IPS DF 6.9 (cell line): Measurements from ENCODE around the gene GYS1.
"Not testable (repeated sequence)": the region's sequence is repeated elsewhere in the genome, so short reads cannot be mapped to it uniquely, and the experiment has no call there.

Source experiments
- DNase-seq: peaks from one replicate; pipeline ENCODE4 v3.0.0-alpha.2; 2013; ENCODE audit warnings: low read depth, low spot score
- H3K27ac ChIP-seq: one replicate; pipeline ENCODE4 v1.5.1; 2013; ENCODE audit warnings: low read length, control low read depth
- H3K27me3 ChIP-seq: 2 replicates; pipeline ENCODE4 v1.6.1; 2013; ENCODE audit warnings: mild to moderate bottlenecking, low read length; ENCODE audit not compliant: control insufficient read depth, insufficient read depth
- H3K36me3 ChIP-seq: 2 replicates; pipeline ENCODE4 v1.6.1; 2013; ENCODE audit warnings: low read length; ENCODE audit not compliant: control insufficient read depth, insufficient read depth
- H3K4me1 ChIP-seq: 2 replicates; pipeline ENCODE4 v1.6.1; 2013; ENCODE audit warnings: low read length; ENCODE audit not compliant: control insufficient read depth, insufficient read depth
- H3K4me3 ChIP-seq: 2 replicates; pipeline ENCODE4 v1.5.1; 2013; ENCODE audit warnings: mild to moderate bottlenecking, low read length
- H3K9me3 ChIP-seq: 2 replicates; pipeline ENCODE4 v1.6.1; 2013; ENCODE audit warnings: low read length, inconsistent platforms; ENCODE audit not compliant: control insufficient read depth, insufficient read depth
- WGBS: extraction: QIAGEN DNeasy Blood & Tissue Kit; methylation state at CpG from one replicate; pipeline ENCODE4 v1.1.7; 2013; ENCODE audit warnings: mixed read lengths, missing lambda C conversion rate; ENCODE audit not compliant: insufficient read length, insufficient coverage; 5-methylcytosine and 5-hydroxymethylcytosine counted together

Gene GYS1

DNA sequence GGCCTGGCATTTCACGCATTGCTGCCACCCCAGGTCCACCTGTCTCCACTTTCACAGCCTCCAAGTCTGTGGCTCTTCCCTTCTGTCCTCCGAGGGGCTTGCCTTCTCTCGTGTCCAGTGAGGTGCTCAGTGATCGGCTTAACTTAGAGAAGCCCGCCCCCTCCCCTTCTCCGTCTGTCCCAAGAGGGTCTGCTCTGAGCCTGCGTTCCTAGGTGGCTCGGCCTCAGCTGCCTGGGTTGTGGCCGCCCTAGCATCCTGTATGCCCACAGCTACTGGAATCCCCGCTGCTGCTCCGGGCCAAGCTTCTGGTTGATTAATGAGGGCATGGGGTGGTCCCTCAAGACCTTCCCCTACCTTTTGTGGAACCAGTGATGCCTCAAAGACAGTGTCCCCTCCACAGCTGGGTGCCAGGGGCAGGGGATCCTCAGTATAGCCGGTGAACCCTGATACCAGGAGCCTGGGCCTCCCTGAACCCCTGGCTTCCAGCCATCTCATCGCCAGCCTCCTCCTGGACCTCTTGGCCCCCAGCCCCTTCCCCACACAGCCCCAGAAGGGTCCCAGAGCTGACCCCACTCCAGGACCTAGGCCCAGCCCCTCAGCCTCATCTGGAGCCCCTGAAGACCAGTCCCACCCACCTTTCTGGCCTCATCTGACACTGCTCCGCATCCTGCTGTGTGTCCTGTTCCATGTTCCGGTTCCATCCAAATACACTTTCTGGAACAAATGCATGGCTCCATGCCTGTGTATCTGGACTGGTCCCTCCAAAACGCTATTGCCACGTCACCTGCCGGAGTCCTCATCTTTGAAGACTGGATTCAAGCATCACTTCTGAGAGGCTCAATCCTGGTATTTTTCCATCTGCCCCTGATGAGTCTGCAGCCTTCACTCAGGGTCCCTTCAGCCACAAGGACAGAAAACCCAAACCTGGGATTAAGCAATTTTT, 70.3 kb downstream of the GYS1 start:
- no peak overlapping the region for H3K27ac ChIP-seq
- WGBS, result no CpG with 5 or more reads among the region's 18 CpGs

DNA sequence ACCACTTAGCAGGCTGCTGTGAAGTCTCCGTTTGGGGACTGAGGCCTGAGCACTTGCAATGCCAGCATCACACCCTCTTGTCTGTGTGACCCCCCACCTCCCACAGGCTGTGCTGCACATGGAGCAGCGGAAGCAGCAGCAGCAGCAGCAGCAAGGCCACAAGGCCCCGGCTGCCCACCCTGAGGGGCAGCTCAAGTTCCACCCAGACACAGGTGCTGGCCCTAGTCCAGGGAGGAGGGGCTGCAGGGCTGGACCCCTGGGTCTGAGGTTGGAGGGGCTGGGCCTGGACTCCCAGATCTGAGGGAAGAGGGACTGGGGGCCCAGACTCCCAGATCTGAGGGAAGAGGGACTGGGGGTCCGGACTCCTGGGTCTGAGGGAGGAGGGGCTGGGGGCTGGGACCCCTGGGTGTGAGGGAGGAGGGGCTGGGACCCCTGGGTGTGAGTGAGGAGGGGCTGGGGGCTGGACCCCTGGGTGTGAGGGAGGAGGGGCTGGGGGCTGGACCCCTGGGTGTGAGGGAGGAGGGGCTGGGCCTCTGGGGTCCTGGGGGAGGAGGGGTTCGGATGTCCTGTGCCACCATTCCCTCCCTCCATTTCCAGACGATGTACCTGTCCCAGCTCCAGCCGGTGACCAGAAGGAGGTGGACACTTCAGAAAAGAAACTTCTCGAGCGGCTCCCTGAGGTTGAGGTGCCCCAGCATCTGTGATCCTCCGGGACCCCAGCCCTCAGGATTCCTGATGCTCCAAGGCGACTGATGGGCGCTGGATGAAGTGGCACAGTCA, 71.2 kb downstream of the GYS1 start:
- Histone ChIP-seq H3K36me3 (peaks cover 20% of the 10 kb centered on the region), H3K9me3 (no peaks in the 10 kb centered on the region), H3K27ac (no peak overlapping the region), H3K27me3 (no peaks in the 10 kb centered on the region), H3K4me3 (no peak overlapping the region), H3K4me1 (no peaks in the 10 kb centered on the region)
- no CpG with 5 or more reads among the region's 12 CpGs for WGBS
- no peak for DNase-seq

More for the DNA sequence above, 70.3 kb downstream of the GYS1 start:
- Histone ChIP-seq H3K4me1 (no peaks in the 10 kb centered on the region), H3K36me3 (peaks cover 20% of the 10 kb centered on the region), H3K27me3 (no peaks in the 10 kb centered on the region), H3K9me3 (no peaks in the 10 kb centered on the region), H3K4me3 (no peak overlapping the region)
- no peak for DNase-seq

DNA sequence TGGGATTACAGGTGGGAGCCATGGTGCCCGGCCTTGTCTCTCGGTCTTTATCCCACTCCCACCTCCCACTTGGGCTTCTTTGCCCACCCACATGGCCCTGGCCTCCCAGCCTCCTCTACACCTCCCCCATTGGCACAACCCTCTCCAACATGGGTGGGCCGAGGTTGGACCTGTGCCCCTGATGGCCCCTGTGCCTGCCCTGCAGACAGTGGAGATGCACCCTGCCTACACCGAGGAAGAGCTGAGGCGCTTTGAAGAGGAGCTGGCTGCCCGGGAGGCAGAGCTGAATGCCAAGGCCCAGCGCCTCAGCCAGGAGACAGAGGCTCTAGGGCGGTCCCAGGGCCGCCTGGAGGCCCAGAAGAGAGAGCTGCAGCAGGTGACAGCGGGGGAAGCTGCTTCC, 72.2 kb downstream of the GYS1 start:
- no peak overlapping the region for H3K4me3 ChIP-seq
- H3K36me3 ChIP-seq, result peaks cover 20% of the 10 kb centered on the region
- WGBS, result no CpG with 5 or more reads among the region's 10 CpGs
- H3K4me1 ChIP-seq, result no peaks in the 10 kb centered on the region
- no peaks in the 10 kb centered on the region for H3K27me3 ChIP-seq
- DNase-seq, result no peak
- no peak overlapping the region for H3K27ac ChIP-seq
- H3K9me3 ChIP-seq, result no peaks in the 10 kb centered on the region

DNA sequence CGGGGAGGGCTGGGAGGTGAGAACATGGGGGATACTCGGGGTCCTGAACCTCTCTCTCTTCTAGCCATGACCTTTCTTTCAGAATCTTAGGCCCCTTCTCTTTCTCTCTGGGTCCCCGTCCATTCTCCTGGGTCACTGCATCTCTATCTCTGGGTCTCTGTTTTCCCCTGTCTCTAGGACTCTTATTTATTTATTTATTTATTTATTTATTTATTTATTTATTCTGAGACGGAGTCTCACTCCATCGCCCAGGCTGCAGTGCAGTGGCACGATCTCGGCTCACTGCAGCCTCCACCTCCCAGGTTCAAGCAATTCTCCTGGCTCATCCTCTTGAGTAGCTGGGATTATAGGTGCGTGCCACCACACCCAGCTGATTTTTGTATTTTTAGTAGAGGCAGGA, 73.8 kb downstream of the GYS1 start:
- no CpG with 5 or more reads among the region's 8 CpGs for WGBS
- H3K4me3 ChIP-seq, H3K9me3 ChIP-seq, H3K4me1 ChIP-seq, DNase-seq, H3K27me3 ChIP-seq, H3K27ac ChIP-seq: not testable (repeated sequence)
- peaks cover 22% of the 10 kb centered on the region for H3K36me3 ChIP-seq

DNA sequence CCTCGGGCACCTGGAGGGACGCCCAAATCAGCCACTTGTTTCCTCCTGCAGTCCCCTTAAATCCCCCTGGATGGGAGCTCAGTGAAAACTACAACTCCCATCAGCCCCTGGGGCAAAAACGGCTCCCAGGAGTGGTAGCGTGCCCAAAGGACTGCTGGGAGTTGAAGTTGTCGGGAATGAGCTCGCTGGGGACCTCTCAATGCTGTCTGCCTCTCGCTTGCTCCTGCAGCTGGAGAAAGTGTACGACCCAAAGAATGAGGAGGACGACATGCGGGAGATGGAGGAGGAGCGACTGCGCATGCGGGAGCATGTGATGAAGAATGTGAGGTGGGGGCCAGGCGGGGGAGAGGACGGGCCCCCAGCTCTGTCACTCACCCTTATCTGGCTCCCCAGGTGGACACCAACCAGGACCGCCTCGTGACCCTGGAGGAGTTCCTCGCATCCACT, 74.3 kb downstream of the GYS1 start:
- Histone ChIP-seq H3K36me3 (peaks cover 24% of the 10 kb centered on the region), H3K9me3 (no peaks in the 10 kb centered on the region), H3K27me3 (no peaks in the 10 kb centered on the region), H3K4me3 (no peak overlapping the region), H3K27ac (no peak overlapping the region), H3K4me1 (no peaks in the 10 kb centered on the region)
- DNase-seq, result no peak
- WGBS, result no CpG with 5 or more reads among the region's 18 CpGs
